Neuronal stem cell (in vitro differentiated cells): ENCODE results near the gene CYLC2.

Experiments
- DNase-seq: peaks from one replicate; pipeline ENCODE4 v3.0.0-alpha.2; 2013; ENCODE audit warnings: low spot score
- H2AFZ ChIP-seq: one replicate; pipeline ENCODE4 v1.6.1; 2013; ENCODE audit warnings: mild to moderate bottlenecking, low read length, inconsistent platforms
- H2AK5ac ChIP-seq: 2 replicates; pipeline ENCODE4 v1.6.1; 2013; ENCODE audit warnings: low read depth, mild to moderate bottlenecking, inconsistent platforms, low read length, moderate library complexity, mixed read lengths
- H2BK120ac ChIP-seq: 2 replicates; pipeline ENCODE4 v1.6.1; 2013; ENCODE audit warnings: low read depth, mild to moderate bottlenecking, inconsistent platforms, low read length, moderate library complexity, mixed read lengths
- H2BK12ac ChIP-seq: one replicate; pipeline ENCODE4 v1.6.1; 2013; ENCODE audit warnings: low read length, inconsistent platforms
- H2BK15ac ChIP-seq: 2 replicates; pipeline ENCODE4 v1.6.1; 2013; ENCODE audit warnings: mild to moderate bottlenecking, low read length, inconsistent platforms, mixed read lengths
- H2BK5ac ChIP-seq: one replicate; pipeline ENCODE4 v1.6.1; 2013; ENCODE audit warnings: inconsistent platforms, mild to moderate bottlenecking, low read length, moderate library complexity
- H3K14ac ChIP-seq: one replicate; pipeline ENCODE4 v1.6.1; 2013; ENCODE audit warnings: low read length, inconsistent platforms
- H3K18ac ChIP-seq: 2 replicates; pipeline ENCODE4 v1.6.1; 2013; ENCODE audit warnings: low read length, inconsistent platforms
- H3K23ac ChIP-seq: 2 replicates; pipeline ENCODE4 v1.6.1; 2013; ENCODE audit warnings: low read depth, mild to moderate bottlenecking, mixed read lengths, low read length, inconsistent platforms; ENCODE audit not compliant: poor library complexity
- H3K27ac ChIP-seq: replicated peaks from 3 replicates; pipeline ENCODE4 v1.5.1; 2013; ENCODE audit warnings: low read length, inconsistent platforms
- H3K27me3 ChIP-seq, 3 experiments: 2 replicates each; pipeline ENCODE4 v1.6.1; 2013; ENCODE audit warnings: low read length in 3 of 3, mild to moderate bottlenecking in 2 of 3, inconsistent platforms in 1 of 3, low read depth in 1 of 3, mixed read lengths in 1 of 3, moderate library complexity in 1 of 3; ENCODE audit not compliant: control insufficient read depth in 3 of 3, insufficient read depth in 3 of 3
- H3K36me3 ChIP-seq, 2 donors: replicated peaks in 1 of 2; 2 replicates each; pipeline ENCODE4 v1.6.1; 2013; ENCODE audit warnings: low read length in 2 of 2; ENCODE audit not compliant: control insufficient read depth in 2 of 2, insufficient read depth in 2 of 2
- H3K4ac ChIP-seq: 2 replicates; pipeline ENCODE4 v1.6.1; 2013; ENCODE audit warnings: inconsistent platforms, mild to moderate bottlenecking, low read length, moderate library complexity
- H3K4me1 ChIP-seq, 2 donors: 1 replicate in 1 of 2; 2 replicates in 1 of 2; pipeline ENCODE4 v1.6.1; 2013; ENCODE audit warnings: low read length in 2 of 2, low read depth in 1 of 2; ENCODE audit not compliant: control insufficient read depth in 2 of 2, insufficient read depth in 1 of 2
- H3K4me2 ChIP-seq: one replicate; pipeline ENCODE4 v1.6.1; 2013; ENCODE audit warnings: mild to moderate bottlenecking, low read length, inconsistent platforms; ENCODE audit not compliant: insufficient read depth, poor library complexity, severe bottlenecking
- H3K4me3 ChIP-seq, 2 donors: 2 replicates each; pipeline ENCODE4 v1.5.1; 2013; ENCODE audit warnings: low read length in 2 of 2, mild to moderate bottlenecking in 2 of 2, inconsistent platforms in 1 of 2, moderate library complexity in 1 of 2
- H3K79me1 ChIP-seq: one replicate; pipeline ENCODE4 v1.6.1; 2013; ENCODE audit warnings: low read depth, mild to moderate bottlenecking, inconsistent platforms, low read length, moderate library complexity
- H3K9ac ChIP-seq: one replicate; pipeline ENCODE4 v1.6.1; 2013; ENCODE audit warnings: mild to moderate bottlenecking, low read depth, low read length, inconsistent platforms; ENCODE audit not compliant: poor library complexity
- H3K9me3 ChIP-seq, 2 donors: replicated peaks in 1 of 2; 2 replicates each; pipeline versions ENCODE3 to v1.6.1; 2013; ENCODE audit warnings: low read length in 2 of 2, mild to moderate bottlenecking in 2 of 2, inconsistent platforms in 1 of 2, low read depth in 1 of 2, mixed read lengths in 1 of 2, moderate library complexity in 1 of 2; ENCODE audit not compliant: control insufficient read depth in 2 of 2, insufficient read depth in 1 of 2
- H4K8ac ChIP-seq: one replicate; pipeline ENCODE4 v1.6.1; 2013; ENCODE audit warnings: low read depth, mild to moderate bottlenecking, inconsistent platforms, low read length, moderate library complexity
- H4K91ac ChIP-seq: one replicate; pipeline ENCODE4 v1.6.1; 2013; ENCODE audit warnings: low read length, low read depth, mild to moderate bottlenecking, inconsistent platforms; ENCODE audit not compliant: poor library complexity
- WGBS, 2 donors: extraction: QIAGEN DNeasy Blood & Tissue Kit; methylation state at CpG; one replicate each; pipeline ENCODE4 v1.1.7; 2013; ENCODE audit warnings: missing lambda C conversion rate in 2 of 2, mixed read lengths in 1 of 2; ENCODE audit not compliant: insufficient read length in 2 of 2, insufficient replicate concordance in 1 of 2; ENCODE audit errors: extremely low coverage in 2 of 2; 5-methylcytosine and 5-hydroxymethylcytosine counted together

CYLC2 gene

GRCh38 chr9:102986425-102986824, 8.7 kb upstream of the CYLC2 start:
- H3K4me1 ChIP-seq = peaks cover 0 to 6% of the 10 kb centered on the region in 2 donors
- H3K9ac ChIP-seq = no peak overlapping the region
- no peak overlapping the region for H3K23ac ChIP-seq
- no CpG with 5 or more reads among the region's 1 CpG for WGBS, 2 donors
- H2BK120ac ChIP-seq = no peak overlapping the region
- H3K4me2 ChIP-seq = no peak overlapping the region
- H2AK5ac ChIP-seq = no peak overlapping the region
- H3K27ac ChIP-seq = no peak overlapping the region
- H3K18ac ChIP-seq = no peak overlapping the region
- no peak overlapping the region for H2BK15ac ChIP-seq
- H2BK5ac ChIP-seq = no peak overlapping the region
- H3K4ac ChIP-seq = no peak overlapping the region
- H3K79me1 ChIP-seq = no peaks in the 10 kb centered on the region
- DNase-seq = no peak
- H2AFZ ChIP-seq = no peak overlapping the region
- no peaks in the 10 kb centered on the region for H3K36me3 ChIP-seq
- H3K27me3 ChIP-seq = no peaks in the 10 kb centered on the region
- no peak overlapping the region for H4K91ac ChIP-seq
- H4K8ac ChIP-seq = no peak overlapping the region
- H3K9me3 ChIP-seq = no peaks in the 10 kb centered on the region
- H3K4me3 ChIP-seq = peak overlapping the region in 1 of 2 donors; percentile 18
- no peak overlapping the region for H2BK12ac ChIP-seq
- no peak overlapping the region for H3K14ac ChIP-seq

GRCh38 chr9:103003689-103004088, 8.6 kb downstream of the CYLC2 start:
- Histone ChIP-seq H3K36me3 (no peaks in the 10 kb centered on the region), H3K4me1 (no peaks in the 10 kb centered on the region), H4K91ac (no peak overlapping the region), H3K27ac (no peak overlapping the region), H2AFZ (no peak overlapping the region), H2BK120ac (no peak overlapping the region), H3K4ac (no peak overlapping the region), H2BK12ac (no peak overlapping the region), H3K9ac (no peak overlapping the region), H3K9me3 (no peaks in the 10 kb centered on the region), H4K8ac (no peak overlapping the region), H2BK5ac (no peak overlapping the region), H3K18ac (no peak overlapping the region), H3K27me3 (no peaks in the 10 kb centered on the region), H2BK15ac (no peak overlapping the region), H3K79me1 (no peaks in the 10 kb centered on the region), H3K23ac (no peak overlapping the region), H3K4me2 (no peak overlapping the region), H3K14ac (no peak overlapping the region), H2AK5ac (no peak overlapping the region), H3K4me3 (no peak overlapping the region)
- no CpG with 5 or more reads among the region's 1 CpG for WGBS, 2 donors
- no peak for DNase-seq

DNA sequence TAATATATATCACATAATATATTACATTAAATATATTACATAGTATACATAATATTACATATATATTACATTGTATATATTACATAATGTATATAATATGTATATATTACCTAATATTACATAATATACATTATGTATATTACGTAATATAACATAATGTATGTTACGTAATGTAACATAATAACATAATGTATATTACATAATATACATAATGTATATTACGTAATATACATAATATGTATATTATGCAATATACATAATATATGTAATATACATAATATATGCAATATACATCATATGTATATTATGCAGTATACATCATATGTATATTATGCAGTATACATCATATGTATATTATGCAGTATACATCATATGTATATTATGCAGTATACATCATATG, 19.1 kb downstream of the CYLC2 start:
- H3K27ac ChIP-seq = no peak overlapping the region
- no peak overlapping the region for H2BK12ac ChIP-seq
- H3K79me1 ChIP-seq = no peaks in the 10 kb centered on the region
- H2AK5ac ChIP-seq = no peak overlapping the region
- no peak overlapping the region for H2BK120ac ChIP-seq
- H3K4me1 ChIP-seq = no peaks in the 10 kb centered on the region
- no peaks in the 10 kb centered on the region for H3K9me3 ChIP-seq
- H3K4me3 ChIP-seq = no peak overlapping the region
- WGBS, 2 donors = no CpG with 5 or more reads among the region's 3 CpGs
- no peak overlapping the region for H4K8ac ChIP-seq
- no peak overlapping the region for H3K23ac ChIP-seq
- H3K9ac ChIP-seq = no peak overlapping the region
- no peak overlapping the region for H4K91ac ChIP-seq
- no peak overlapping the region for H3K4ac ChIP-seq
- H3K18ac ChIP-seq = no peak overlapping the region
- no peak overlapping the region for H2BK15ac ChIP-seq
- H2BK5ac ChIP-seq = no peak overlapping the region
- no peaks in the 10 kb centered on the region for H3K36me3 ChIP-seq
- DNase-seq = no peak
- no peak overlapping the region for H3K4me2 ChIP-seq
- no peak overlapping the region for H2AFZ ChIP-seq
- H3K27me3 ChIP-seq = no peaks in the 10 kb centered on the region
- H3K14ac ChIP-seq = no peak overlapping the region

GRCh38 chr9:103025796-103026195, 30.7 kb downstream of the CYLC2 start:
- Histone ChIP-seq H3K27ac (no peak overlapping the region), H2AK5ac (no peak overlapping the region), H3K18ac (no peak overlapping the region), H3K9me3 (no peaks in the 10 kb centered on the region), H3K79me1 (no peaks in the 10 kb centered on the region), H4K91ac (no peak overlapping the region), H2BK15ac (no peak overlapping the region), H3K14ac (no peak overlapping the region), H2BK12ac (no peak overlapping the region), H3K4me3 (no peak overlapping the region), H2BK120ac (no peak overlapping the region), H2BK5ac (no peak overlapping the region), H3K4ac (no peak overlapping the region), H2AFZ (no peak overlapping the region), H3K9ac (no peak overlapping the region), H4K8ac (no peak overlapping the region), H3K27me3 (no peaks in the 10 kb centered on the region), H3K36me3 (no peaks in the 10 kb centered on the region), H3K23ac (no peak overlapping the region), H3K4me2 (no peak overlapping the region), H3K4me1 (no peaks in the 10 kb centered on the region)
- whole genome bisulfite sequencing, 2 donors = no CpG with 5 or more reads among the region's 2 CpGs
- no peak for DNase-seq
